Hepatocyte (in vitro differentiated cells): ENCODE measurements around the gene SLC12A4. TPM values are rescaled to one million over a fixed set of nuclear protein-coding genes. Genes with fewer than 3 reads are reported as not detected.

Experiments
- DNase-seq: peaks from one replicate; pipeline ENCODE4 v3.0.0-alpha.2; 2016; ENCODE audit warnings: low spot score
- H2AFZ ChIP-seq: fragments of 200-600 bp; sonication (generic); 2 replicates; pipeline ENCODE4 v1.6.0; 2016; ENCODE audit warnings: antibody characterized with exemption, mild to moderate bottlenecking
- H3K27ac ChIP-seq: fragments of 200-600 bp; sonication (generic); 2 replicates; pipeline ENCODE4 v1.5.1; 2016; ENCODE audit warnings: mild to moderate bottlenecking
- H3K27me3 ChIP-seq: fragments of 200-600 bp; sonication (generic); 2 replicates; pipeline ENCODE4 v1.6.1; 2016
- H3K36me3 ChIP-seq: fragments of 200-600 bp; sonication (generic); replicated peaks from 2 replicates; pipeline ENCODE4 v1.5.1; 2016; ENCODE audit warnings: low read depth; ENCODE audit not compliant: insufficient read depth
- H3K4me1 ChIP-seq: fragments of 200-600 bp; sonication (generic); 2 replicates; pipeline ENCODE4 v1.5.1; 2016; ENCODE audit warnings: mild to moderate bottlenecking, moderate library complexity; ENCODE audit not compliant: insufficient read depth
- H3K4me2 ChIP-seq: fragments of 200-600 bp; sonication (generic); 2 replicates; pipeline ENCODE4 v1.6.0; 2016
- H3K4me3 ChIP-seq: fragments of 200-600 bp; sonication (generic); 2 replicates; pipeline ENCODE4 v1.5.1; 2016; ENCODE audit warnings: mild to moderate bottlenecking
- H3K79me2 ChIP-seq: fragments of 200-600 bp; sonication (generic); 2 replicates; pipeline ENCODE4 v1.6.0; 2017; ENCODE audit warnings: mild to moderate bottlenecking
- H3K9me2 ChIP-seq: fragments of 200-600 bp; sonication (generic); replicated peaks from 2 replicates; pipeline ENCODE4 v1.6.0; 2017; ENCODE audit warnings: mild to moderate bottlenecking; ENCODE audit not compliant: insufficient read depth
- H3K9me3 ChIP-seq: fragments of 200-600 bp; sonication (generic); 2 replicates; pipeline ENCODE4 v1.5.1; 2016; ENCODE audit warnings: low read depth, mild to moderate bottlenecking
- H4K20me1 ChIP-seq: fragments of 200-600 bp; sonication (generic); 2 replicates; pipeline ENCODE4 v1.6.0; 2016; ENCODE audit warnings: mild to moderate bottlenecking; ENCODE audit not compliant: insufficient read depth, poor library complexity, severe bottlenecking
- CTCF ChIP-seq: fragments of 200-600 bp; sonication (generic); IDR thresholded peaks from 2 replicates; pipeline ENCODE4 v1.5.1; 2016; ENCODE audit warnings: antibody characterized with exemption, mild to moderate bottlenecking; ENCODE audit not compliant: poor library complexity
- EZH2 ChIP-seq: fragments of 200-600 bp; sonication (generic); IDR thresholded peaks from 2 replicates; pipeline ENCODE4 v1.6.1; 2016; ENCODE audit warnings: antibody characterized with exemption, mild to moderate bottlenecking, borderline replicate concordance
- EZH2phosphoT487 ChIP-seq: fragments of 200-600 bp; sonication (generic); IDR thresholded peaks from one replicate; pipeline ENCODE4 v1.6.1; 2018; ENCODE audit warnings: antibody characterized with exemption, mild to moderate bottlenecking, low read depth, moderate library complexity; ENCODE audit not compliant: unreplicated experiment, severe bottlenecking
- WGBS: methylation state at CpG from one replicate; pipeline ENCODE4 v1.1.6; 2016; ENCODE audit warnings: low lambda C conversion rate; ENCODE audit errors: missing lambda C conversion rate; 5-methylcytosine and 5-hydroxymethylcytosine counted together
- polyA plus RNA-seq: library from polyadenylated mRNA; unstranded; fragments of >200 nt; fragmentation: Nextera tagmentation; extraction: Ambion mirVana; gene quantifications from 2 replicates; pipeline ENCODE4 v1.2.1, GENCODE V29; 2016
- total RNA-seq: library from RNA; depleted of rRNA; stranded (reverse); fragments of >200 nt; gene quantifications from 2 replicates; pipeline ENCODE4 v1.2.3, GENCODE V29; 2014

The SLC12A4 gene
- total and polyA plus RNA-seq, 2 experiments from 2014 or later: 55.2 to 63.9 TPM

DNA sequence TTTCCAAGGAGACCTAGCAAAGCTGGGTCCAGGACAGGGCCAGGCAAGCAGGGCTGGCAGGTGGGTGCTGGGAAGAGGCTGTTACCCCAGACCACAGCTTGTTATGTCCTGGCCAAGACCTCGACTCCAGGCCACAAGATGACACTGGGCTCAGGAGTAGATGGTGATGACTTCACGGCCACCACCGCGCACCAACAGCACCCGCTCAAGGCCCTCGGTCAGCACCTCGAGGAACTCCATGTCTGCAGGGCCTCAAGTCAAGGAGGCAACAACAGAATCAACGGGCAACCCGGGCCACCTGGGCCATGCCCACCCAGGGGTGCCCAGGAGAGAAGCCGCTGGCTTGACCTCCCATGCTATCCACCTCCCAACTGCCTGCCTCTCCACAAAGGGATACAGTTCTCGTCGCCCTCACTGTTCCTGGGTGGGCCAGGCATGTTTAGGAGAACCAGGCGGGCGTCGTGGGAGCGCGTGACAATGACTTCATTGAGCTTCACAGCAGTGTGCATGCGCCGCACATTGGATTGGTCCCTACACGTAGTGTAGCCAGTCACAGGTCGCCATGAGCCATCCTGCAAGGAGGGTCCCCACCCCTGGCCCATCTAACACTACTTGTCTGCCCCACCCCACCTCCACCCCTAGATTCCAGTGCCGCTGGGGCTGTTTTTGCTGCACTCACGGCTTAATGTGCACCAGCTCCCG is 23.6 kb downstream of the SLC12A4 start:
- H3K9me3 ChIP-seq: no peaks in the 10 kb centered on the region
- DNase-seq: no peak
- H3K4me1 ChIP-seq: no peaks in the 10 kb centered on the region
- H3K4me2 ChIP-seq: no peak overlapping the region
- WGBS: 99% methylated on average over 24 of the region's 24 CpGs
- no peak overlapping the region for H2AFZ ChIP-seq
- TF ChIP-seq EZH2phosphoT487 (no peak), CTCF (no peak), EZH2 (no peak)
- no peak overlapping the region for H3K4me3 ChIP-seq
- H3K79me2 ChIP-seq: peaks cover 3% of the 10 kb centered on the region
- no peaks in the 10 kb centered on the region for H3K9me2 ChIP-seq
- no peak overlapping the region for H3K27ac ChIP-seq
- H3K36me3 ChIP-seq: no peaks in the 10 kb centered on the region
- H4K20me1 ChIP-seq: no peaks in the 10 kb centered on the region
- no peaks in the 10 kb centered on the region for H3K27me3 ChIP-seq

DNA sequence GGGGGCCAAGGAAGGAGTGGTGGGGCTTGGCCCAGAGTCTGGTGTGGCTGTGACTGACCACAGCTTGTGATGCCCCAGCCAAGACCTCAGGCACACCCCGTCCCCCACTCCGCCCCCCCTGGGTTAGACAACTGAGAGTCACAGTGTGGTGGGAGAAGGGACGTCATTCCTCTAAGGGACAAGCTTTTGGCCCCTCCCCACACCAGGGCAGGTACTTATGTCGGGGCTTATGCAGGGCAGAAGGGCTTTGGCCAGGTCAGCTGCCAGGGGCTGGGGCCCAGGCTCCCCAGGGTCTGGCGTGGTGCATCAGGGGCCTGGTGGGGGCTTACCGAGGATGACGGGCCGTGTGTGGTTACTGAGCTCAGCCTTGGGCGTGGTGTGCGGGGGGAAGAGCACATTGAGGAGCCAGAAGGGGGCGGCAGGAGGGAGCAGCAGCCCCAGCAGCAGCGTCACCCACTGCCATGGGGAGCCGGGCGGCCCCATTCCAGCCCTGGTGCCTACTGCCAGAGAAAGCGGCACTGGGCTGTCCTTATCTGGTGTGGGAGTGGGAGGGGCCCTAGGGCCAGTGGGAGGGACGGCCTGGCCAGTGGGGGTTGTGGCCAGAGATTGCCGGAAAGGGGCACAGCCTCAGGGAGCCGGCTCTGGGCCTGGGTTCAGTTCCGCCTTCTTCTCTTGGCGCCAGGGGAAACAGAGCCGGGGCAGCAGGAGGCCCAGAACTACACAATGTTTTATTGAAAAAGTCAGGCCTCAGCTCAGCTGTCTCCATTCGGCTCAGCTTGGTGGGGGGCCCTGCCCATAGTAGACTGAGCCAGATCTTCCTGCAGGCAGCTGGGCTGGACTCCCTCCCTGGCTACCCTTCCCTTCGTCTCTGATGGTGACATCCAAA is 24.6 kb downstream of the SLC12A4 start, which contains the start of gene LCAT:
TSS of gene LCAT (minus strand) at position 502 of the 886 bp plus-strand sequence. CDS start at position 483, 19 bp downstream.
- Histone ChIP-seq H2AFZ (no peak within 1 kb of the TSS), H3K4me2 (no peak within 1 kb of the TSS), H3K9me2 (no peaks in the 10 kb centered on the region), H3K27ac (no peak within 1 kb of the TSS), H4K20me1 (no peaks in the 10 kb centered on the region), H3K9me3 (no peaks in the 10 kb centered on the region), H3K27me3 (no peaks in the 10 kb centered on the region), H3K4me3 (no peak within 1 kb of the TSS), H3K79me2 (peaks cover 13% of the 10 kb centered on the region), H3K36me3 (no peaks in the 10 kb centered on the region), H3K4me1 (no peaks in the 10 kb centered on the region)
- no peak for TF ChIP-seq CTCF
- no peak for TF ChIP-seq EZH2
- no peak for TF ChIP-seq EZH2phosphoT487
- DNase-seq: no peak
- 82% methylated on average over 19 of the region's 23 CpGs for WGBS

- DNase-seq: no peak
- Histone ChIP-seq H3K36me3 (no peaks in the 10 kb centered on the region), H3K79me2 (peaks cover 13% of the 10 kb centered on the region), H3K27me3 (no peaks in the 10 kb centered on the region), H3K4me1 (no peaks in the 10 kb centered on the region), H3K4me3 (no peak overlapping the region), H3K9me2 (no peaks in the 10 kb centered on the region), H3K4me2 (no peak overlapping the region), H2AFZ (no peak overlapping the region), H4K20me1 (no peaks in the 10 kb centered on the region), H3K27ac (no peak overlapping the region), H3K9me3 (no peaks in the 10 kb centered on the region)
- TF ChIP-seq CTCF: no peak
- WGBS: 100% methylated on average over 3 of the region's 6 CpGs
Measured at GRCh38 chr16:67943256-67943618, 25.2 kb downstream of the SLC12A4 start.
